ENCODE results near the gene CCDC170.

CCDC170 gene

GRCh38 chr6:151478670-151479069 lies 15.1 kb upstream of the CCDC170 start:
- peaks cover 25% of the 10 kb centered on the region for H3K4me1 Mint-ChIP-seq (ENCODE audit: low read depth)
- H3K27me3 Mint-ChIP-seq: no peaks in the 10 kb centered on the region
- no peaks in the 10 kb centered on the region for H3K36me3 Mint-ChIP-seq (ENCODE audit: low read depth)
- H3K4me3 Mint-ChIP-seq: no peak overlapping the region
- H3K27ac Mint-ChIP-seq: no peak overlapping the region
- H3K9me3 Mint-ChIP-seq: no peaks in the 10 kb centered on the region

- Mint-ChIP-seq H3K4me3 (no peak overlapping the region), H3K36me3 (ENCODE audit: low read depth) (no peaks in the 10 kb centered on the region), H3K27me3 (no peaks in the 10 kb centered on the region), H3K27ac (peak overlapping the region; percentile 31), H3K9me3 (no peaks in the 10 kb centered on the region), H3K4me1 (ENCODE audit: low read depth) (peaks cover 22% of the 10 kb centered on the region)
Observed at GRCh38 chr6:151481786-151482185, 12.0 kb upstream of the CCDC170 start.

DNA sequence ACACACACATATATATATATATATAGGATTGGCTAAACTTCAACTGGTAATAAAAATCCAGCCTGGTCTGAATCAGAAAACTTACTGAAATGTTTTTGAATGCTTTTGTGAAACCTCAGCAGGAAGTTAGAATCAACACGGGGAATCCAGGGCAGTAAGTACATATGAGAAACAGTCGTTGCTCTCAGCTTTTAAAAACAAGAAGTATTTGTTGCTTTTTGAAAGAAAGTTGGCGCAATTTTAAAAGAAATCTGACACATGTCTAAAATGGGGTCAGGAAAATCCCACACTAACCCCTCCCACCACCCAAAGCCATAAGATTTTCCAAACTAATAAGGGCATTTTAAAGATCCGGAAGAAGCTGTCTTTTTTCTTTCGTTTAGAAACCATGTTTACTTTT lies 11.5 kb upstream of the CCDC170 start:
- H3K36me3 Mint-ChIP-seq (ENCODE audit: low read depth): no peaks in the 10 kb centered on the region

GRCh38 chr6:151483994-151484393 lies 9.8 kb upstream of the CCDC170 start:
- Mint-ChIP-seq H3K27me3 (no peaks in the 10 kb centered on the region), H3K9me3 (no peaks in the 10 kb centered on the region), H3K4me1 (ENCODE audit: low read depth) (peaks cover 22% of the 10 kb centered on the region), H3K27ac (no peak overlapping the region), H3K4me3 (no peak overlapping the region), H3K36me3 (ENCODE audit: low read depth) (no peaks in the 10 kb centered on the region)

More for the DNA sequence above, 11.5 kb upstream of the CCDC170 start:
- peak overlapping the region; percentile 75 for H3K4me3 Mint-ChIP-seq
- peak overlapping the region; percentile 94 for H3K27ac Mint-ChIP-seq
- H3K4me1 Mint-ChIP-seq (ENCODE audit: low read depth): peaks cover 22% of the 10 kb centered on the region
- no peaks in the 10 kb centered on the region for H3K27me3 Mint-ChIP-seq
- H3K9me3 Mint-ChIP-seq: no peaks in the 10 kb centered on the region

- H3K4me3 Mint-ChIP-seq: no peak overlapping the region
- no peaks in the 10 kb centered on the region for H3K9me3 Mint-ChIP-seq
- no peak overlapping the region for H3K27ac Mint-ChIP-seq
- H3K27me3 Mint-ChIP-seq: peaks cover 17% of the 10 kb centered on the region
- H3K4me1 Mint-ChIP-seq (ENCODE audit: low read depth): peaks cover 6% of the 10 kb centered on the region
- no peaks in the 10 kb centered on the region for H3K36me3 Mint-ChIP-seq (ENCODE audit: low read depth)
Observed at GRCh38 chr6:151488226-151488625, 5.6 kb upstream of the CCDC170 start.

- Mint-ChIP-seq H3K27me3 (peaks cover 39% of the 10 kb centered on the region), H3K4me3 (no peak overlapping the region), H3K9me3 (no peaks in the 10 kb centered on the region), H3K27ac (no peak overlapping the region), H3K4me1 (ENCODE audit: low read depth) (peaks cover 11% of the 10 kb centered on the region), H3K36me3 (ENCODE audit: low read depth) (no peaks in the 10 kb centered on the region)
Observed at GRCh38 chr6:151490996-151491395, 2.8 kb upstream of the CCDC170 start.

GRCh38 chr6:151493161-151493803 lies 535 bp upstream of the CCDC170 start:
- Mint-ChIP-seq H3K27ac (no peak overlapping the region), H3K27me3 (peaks cover 53% of the 10 kb centered on the region), H3K4me1 (ENCODE audit: low read depth) (peaks cover 11% of the 10 kb centered on the region)

DNA sequence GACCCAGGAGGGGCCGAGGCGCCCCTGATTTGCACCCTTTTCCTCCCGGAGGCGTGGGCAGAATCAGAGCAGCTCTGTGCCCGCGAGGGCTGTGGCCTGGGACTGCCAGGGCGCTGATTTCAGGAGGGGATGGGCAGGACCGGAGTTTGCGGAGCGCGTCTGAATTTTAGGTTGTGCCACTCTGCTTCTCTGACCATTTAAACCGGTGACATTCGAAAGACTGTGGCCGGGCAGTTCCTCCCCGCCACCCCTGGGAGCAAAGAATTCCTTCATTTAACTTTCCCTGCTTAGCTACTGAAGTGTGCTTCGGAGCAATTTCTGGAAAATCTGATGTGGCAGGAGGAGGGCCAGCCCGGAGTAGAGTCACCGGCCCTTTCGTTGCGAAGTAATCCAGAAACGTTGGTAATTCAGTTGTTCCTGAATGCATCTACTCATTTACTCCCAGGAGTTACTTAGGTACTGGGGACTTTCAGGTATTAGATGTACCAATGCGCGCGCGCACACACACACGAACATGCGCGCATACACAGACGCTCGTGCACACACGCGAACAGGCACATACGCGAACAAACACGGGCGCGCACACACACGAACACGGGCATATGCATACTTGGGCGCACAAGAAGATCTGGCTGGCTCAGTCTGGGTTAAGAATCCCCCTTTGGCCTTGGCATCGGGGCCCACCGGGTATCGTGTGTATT lies 568 bp downstream of the CCDC170 start:
- peak overlapping the region; percentile 77 for H3K4me3 Mint-ChIP-seq
- H3K9me3 Mint-ChIP-seq: no peaks in the 10 kb centered on the region
- no peak overlapping the region for H3K27ac Mint-ChIP-seq
- H3K4me1 Mint-ChIP-seq (ENCODE audit: low read depth): peaks cover 11% of the 10 kb centered on the region
- H3K27me3 Mint-ChIP-seq: peaks cover 53% of the 10 kb centered on the region
- no peaks in the 10 kb centered on the region for H3K36me3 Mint-ChIP-seq (ENCODE audit: low read depth)

More at GRCh38 chr6:151493161-151493803, 535 bp upstream of the CCDC170 start:
- H3K36me3 Mint-ChIP-seq (ENCODE audit: low read depth): no peaks in the 10 kb centered on the region
- H3K9me3 Mint-ChIP-seq: no peaks in the 10 kb centered on the region
- peak overlapping the region; percentile 49 for H3K4me3 Mint-ChIP-seq

- Mint-ChIP-seq H3K4me1 (ENCODE audit: low read depth) (peaks cover 11% of the 10 kb centered on the region), H3K4me3 (peak overlapping the region; percentile 77), H3K27me3 (peaks cover 57% of the 10 kb centered on the region), H3K27ac (no peak overlapping the region), H3K36me3 (ENCODE audit: low read depth) (no peaks in the 10 kb centered on the region), H3K9me3 (no peaks in the 10 kb centered on the region)
Observed at GRCh38 chr6:151494936-151495320, 1.1 kb downstream of the CCDC170 start.

GRCh38 chr6:151495380-151495779 lies 1.6 kb downstream of the CCDC170 start:
- Mint-ChIP-seq H3K9me3 (no peaks in the 10 kb centered on the region), H3K4me3 (peak overlapping the region; percentile 9), H3K27me3 (peaks cover 59% of the 10 kb centered on the region), H3K36me3 (ENCODE audit: low read depth) (no peaks in the 10 kb centered on the region), H3K27ac (no peak overlapping the region), H3K4me1 (ENCODE audit: low read depth) (peaks cover 11% of the 10 kb centered on the region)

DNA sequence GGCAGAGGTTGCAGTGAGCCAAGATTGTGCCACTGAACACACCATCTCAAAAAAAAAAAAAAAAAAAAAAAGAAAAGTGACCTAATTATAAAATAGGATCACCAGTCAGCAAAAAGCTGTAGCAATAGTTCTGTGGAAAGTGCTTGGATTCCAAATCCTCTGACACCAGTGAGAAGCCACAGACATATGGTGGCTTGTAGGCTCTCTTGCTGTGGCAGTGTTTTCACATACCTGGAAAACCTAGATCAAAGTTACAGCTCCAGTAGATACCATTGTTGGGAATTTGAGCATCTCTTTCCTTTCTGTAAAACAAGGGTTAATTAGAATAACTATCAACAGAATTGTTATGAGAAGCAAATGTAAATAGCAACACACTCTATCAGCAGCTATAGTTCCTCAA lies 4.1 kb downstream of the CCDC170 start:
- Mint-ChIP-seq H3K36me3 (ENCODE audit: low read depth) (no peaks in the 10 kb centered on the region), H3K9me3 (no peaks in the 10 kb centered on the region), H3K4me3 (no peak overlapping the region), H3K27ac (no peak overlapping the region), H3K27me3 (peaks cover 49% of the 10 kb centered on the region), H3K4me1 (ENCODE audit: low read depth) (peaks cover 11% of the 10 kb centered on the region)

- Mint-ChIP-seq H3K27me3 (peaks cover 45% of the 10 kb centered on the region), H3K27ac (no peak overlapping the region), H3K4me3 (no peak overlapping the region)
Observed at GRCh38 chr6:151498327-151498726, 4.5 kb downstream of the CCDC170 start.

DNA sequence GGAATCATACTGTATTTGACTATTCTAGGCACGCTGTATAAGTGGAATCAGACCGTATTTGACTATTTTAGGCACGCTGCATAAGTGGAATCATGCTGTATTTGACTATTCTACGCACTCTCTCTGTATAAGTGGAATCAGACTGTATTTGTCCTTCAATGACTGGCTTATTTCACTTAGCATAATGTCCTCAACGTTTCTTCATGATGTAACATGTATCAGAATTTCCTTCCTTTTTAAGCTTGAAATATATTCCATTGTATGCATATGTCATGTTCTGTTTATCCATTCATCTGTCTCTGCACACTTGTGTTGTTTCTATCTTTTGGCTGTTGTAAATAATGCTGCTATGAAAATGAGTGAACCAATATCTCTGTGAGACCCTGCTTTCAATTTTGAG lies 5.7 kb downstream of the CCDC170 start:
- Mint-ChIP-seq H3K36me3 (ENCODE audit: low read depth) (no peaks in the 10 kb centered on the region), H3K27me3 (peaks cover 38% of the 10 kb centered on the region), H3K27ac (no peak overlapping the region), H3K4me3 (no peak overlapping the region), H3K4me1 (ENCODE audit: low read depth) (peaks cover 3% of the 10 kb centered on the region), H3K9me3 (no peaks in the 10 kb centered on the region)

More at GRCh38 chr6:151498327-151498726, 4.5 kb downstream of the CCDC170 start:
- no peaks in the 10 kb centered on the region for H3K36me3 Mint-ChIP-seq (ENCODE audit: low read depth)
- peaks cover 9% of the 10 kb centered on the region for H3K4me1 Mint-ChIP-seq (ENCODE audit: low read depth)
- no peaks in the 10 kb centered on the region for H3K9me3 Mint-ChIP-seq

DNA sequence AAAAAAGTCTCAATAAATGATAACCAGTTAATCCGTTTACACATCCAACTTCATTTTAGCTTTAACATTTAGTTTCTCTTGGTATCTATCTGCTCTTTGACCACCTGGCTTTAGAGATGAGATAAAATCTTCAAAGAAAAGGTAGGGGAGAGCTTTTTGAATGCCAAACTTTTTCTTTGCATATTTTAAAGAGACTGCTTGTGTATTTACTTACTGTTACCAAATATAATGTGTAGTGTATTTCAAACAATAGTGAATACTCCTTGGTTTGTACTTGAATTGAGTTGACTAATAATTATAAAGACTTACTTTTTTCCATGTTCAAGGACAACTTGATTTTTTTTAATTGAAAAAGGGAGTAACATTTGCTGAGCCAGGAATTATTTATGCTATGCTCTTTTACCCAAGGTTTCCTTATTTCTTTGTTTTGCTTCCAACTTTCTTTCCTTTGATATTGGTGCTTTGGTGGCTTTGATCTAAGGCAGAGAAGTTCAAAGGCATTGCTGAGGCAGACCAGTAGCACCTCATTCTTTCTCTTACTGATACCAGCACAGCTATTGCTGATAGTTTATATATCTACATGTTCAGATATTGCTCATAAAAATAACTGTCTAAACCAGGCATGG lies 7.8 kb downstream of the CCDC170 start:
- H3K27me3 Mint-ChIP-seq: peaks cover 18% of the 10 kb centered on the region
- no peak overlapping the region for H3K4me3 Mint-ChIP-seq
- no peaks in the 10 kb centered on the region for H3K36me3 Mint-ChIP-seq (ENCODE audit: low read depth)
- no peaks in the 10 kb centered on the region for H3K9me3 Mint-ChIP-seq
- H3K4me1 Mint-ChIP-seq (ENCODE audit: low read depth): no peaks in the 10 kb centered on the region
- no peak overlapping the region for H3K27ac Mint-ChIP-seq

DNA sequence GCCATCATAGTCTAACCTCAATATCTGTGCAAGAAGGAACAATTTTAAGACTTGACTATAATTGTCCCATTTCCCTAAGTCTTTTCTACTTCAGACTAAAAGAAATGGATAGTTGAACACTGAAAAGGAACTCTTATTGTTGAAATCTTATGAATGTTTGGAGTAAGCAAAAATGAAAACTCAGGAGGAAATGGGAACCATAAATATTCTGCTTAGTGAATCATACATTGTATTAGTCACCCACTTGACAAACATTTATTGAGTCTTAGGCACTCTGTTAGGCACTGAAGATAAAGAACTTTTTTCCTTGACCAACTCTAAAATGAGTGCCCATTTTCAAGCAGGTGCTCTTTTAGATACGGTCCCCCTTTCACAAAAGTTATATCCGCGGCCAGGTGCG lies 8.7 kb downstream of the CCDC170 start:
- Mint-ChIP-seq H3K27me3 (peaks cover 11% of the 10 kb centered on the region), H3K4me1 (ENCODE audit: low read depth) (no peaks in the 10 kb centered on the region), H3K9me3 (no peaks in the 10 kb centered on the region), H3K4me3 (no peak overlapping the region), H3K27ac (no peak overlapping the region), H3K36me3 (ENCODE audit: low read depth) (no peaks in the 10 kb centered on the region)
